Measurements from ENCODE around the gene FSHR. TPM values are rescaled to one million over a fixed set of nuclear protein-coding genes. Genes with fewer than 3 reads are reported as not detected.

The FSHR gene
- total and polyA plus RNA-seq, 8 donors, result not detected

DNA sequence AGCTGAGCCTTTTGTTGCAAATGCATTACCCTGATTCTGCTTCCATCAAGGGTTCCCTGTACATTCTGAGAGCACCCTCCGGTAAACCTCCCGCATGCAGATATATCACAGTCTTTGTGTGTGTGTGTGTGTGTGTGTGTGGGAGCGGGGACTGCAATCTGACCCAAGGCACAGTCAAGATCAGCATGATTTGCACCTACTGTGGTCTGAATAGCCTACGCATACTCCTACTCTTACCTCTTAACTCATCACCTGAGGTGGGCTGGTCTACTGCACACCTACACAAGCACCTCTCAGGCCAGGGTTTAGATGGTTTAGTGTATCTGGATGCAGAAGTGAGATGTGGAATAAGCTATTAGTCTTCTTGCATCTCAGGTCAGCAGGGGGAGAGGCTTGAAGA lies 174.6 kb downstream of the FSHR start:
- 86 to 90% methylated on average over 4 of the region's 4 CpGs for WGBS, 2 donors
- Histone ChIP-seq H3K27ac (no peak overlapping the region), H3K4me1 (no peaks in the 10 kb centered on the region), H3K4me3 (no peak overlapping the region), H3K27me3 (no peaks in the 10 kb centered on the region), H3K36me3 (no peaks in the 10 kb centered on the region), H3K9me3 (no peaks in the 10 kb centered on the region)
- intact Hi-C loops (cut with DNase I), result no loop called here
- ATAC-seq (no peak), DNase-seq (no peak), FAIRE-seq (no peak)
- TF ChIP-seq, protein P1, sequence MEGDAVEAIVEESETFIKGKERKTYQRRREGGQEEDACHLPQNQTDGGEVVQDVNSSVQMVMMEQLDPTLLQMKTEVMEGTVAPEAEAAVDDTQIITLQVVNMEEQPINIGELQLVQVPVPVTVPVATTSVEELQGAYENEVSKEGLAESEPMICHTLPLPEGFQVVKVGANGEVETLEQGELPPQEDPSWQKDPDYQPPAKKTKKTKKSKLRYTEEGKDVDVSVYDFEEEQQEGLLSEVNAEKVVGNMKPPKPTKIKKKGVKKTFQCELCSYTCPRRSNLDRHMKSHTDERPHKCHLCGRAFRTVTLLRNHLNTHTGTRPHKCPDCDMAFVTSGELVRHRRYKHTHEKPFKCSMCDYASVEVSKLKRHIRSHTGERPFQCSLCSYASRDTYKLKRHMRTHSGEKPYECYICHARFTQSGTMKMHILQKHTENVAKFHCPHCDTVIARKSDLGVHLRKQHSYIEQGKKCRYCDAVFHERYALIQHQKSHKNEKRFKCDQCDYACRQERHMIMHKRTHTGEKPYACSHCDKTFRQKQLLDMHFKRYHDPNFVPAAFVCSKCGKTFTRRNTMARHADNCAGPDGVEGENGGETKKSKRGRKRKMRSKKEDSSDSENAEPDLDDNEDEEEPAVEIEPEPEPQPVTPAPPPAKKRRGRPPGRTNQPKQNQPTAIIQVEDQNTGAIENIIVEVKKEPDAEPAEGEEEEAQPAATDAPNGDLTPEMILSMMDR (IDR thresholded peaks at IDR 0.05), result no peak

DNA sequence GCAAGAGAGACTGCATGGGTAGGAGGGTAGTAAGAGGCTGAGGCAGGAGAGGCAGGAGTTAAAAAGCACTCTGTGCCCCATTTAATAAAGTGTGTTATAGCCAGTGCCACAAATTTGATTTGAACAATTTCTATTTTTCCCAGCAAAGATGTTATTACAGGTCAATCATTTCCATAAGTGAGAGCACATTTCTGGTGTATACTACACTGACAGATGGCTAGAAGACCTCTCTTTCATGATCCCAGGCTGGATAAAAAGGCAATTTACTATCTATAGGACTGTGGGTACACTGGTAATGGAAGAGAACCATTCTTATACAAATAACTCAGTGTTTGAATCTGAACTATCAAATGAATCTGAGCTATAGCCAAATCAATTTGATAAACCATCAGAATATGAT lies 176.2 kb downstream of the FSHR start:
- H3K36me3 ChIP-seq, result no peaks in the 10 kb centered on the region
- intact Hi-C loops (cut with DNase I), result no loop called here
- DNase-seq, result no peak
- TF ChIP-seq, protein P1 (IDR thresholded peaks at IDR 0.05), result no peak
- ATAC-seq, result no peak
- H3K27me3 ChIP-seq, result no peaks in the 10 kb centered on the region
- H3K9me3 ChIP-seq, result no peaks in the 10 kb centered on the region
- FAIRE-seq, result no peak
- H3K27ac ChIP-seq, result no peak overlapping the region
- H3K4me1 ChIP-seq, result no peaks in the 10 kb centered on the region
- H3K4me3 ChIP-seq, result no peak overlapping the region

DNA sequence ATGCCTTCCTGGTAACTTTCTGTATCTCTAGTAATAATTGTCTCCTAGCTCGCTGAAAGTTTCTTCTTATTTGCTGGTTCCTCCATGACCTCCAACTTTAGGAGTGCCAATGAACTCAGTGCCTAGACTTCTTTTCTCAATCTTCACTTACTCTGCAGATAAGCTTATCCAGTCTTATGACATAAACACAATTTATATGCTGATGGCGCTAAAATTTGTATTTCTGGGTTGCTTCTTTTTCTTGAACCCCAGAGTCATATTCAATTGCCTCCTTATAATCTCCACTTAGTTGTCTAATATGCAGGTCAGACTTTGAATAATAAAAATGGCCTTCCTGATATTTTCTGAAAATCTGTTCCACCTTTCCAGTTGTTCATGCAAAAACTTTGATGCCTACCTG lies 182.5 kb downstream of the FSHR start:
- intact Hi-C loops (cut with DNase I), result no loop called here
- WGBS, 2 donors, result 78 to 83% methylated on average over 2 of the region's 2 CpGs
- Histone ChIP-seq H3K4me3 (no peak overlapping the region), H3K27ac (no peak overlapping the region), H3K4me1 (no peaks in the 10 kb centered on the region), H3K9me3 (no peaks in the 10 kb centered on the region), H3K27me3 (no peaks in the 10 kb centered on the region), H3K36me3 (no peaks in the 10 kb centered on the region)
- TF ChIP-seq, protein P1 (IDR thresholded peaks at IDR 0.05), result no peak
- DNase-seq, result no peak
- ATAC-seq, result no peak
- FAIRE-seq, result no peak

DNA sequence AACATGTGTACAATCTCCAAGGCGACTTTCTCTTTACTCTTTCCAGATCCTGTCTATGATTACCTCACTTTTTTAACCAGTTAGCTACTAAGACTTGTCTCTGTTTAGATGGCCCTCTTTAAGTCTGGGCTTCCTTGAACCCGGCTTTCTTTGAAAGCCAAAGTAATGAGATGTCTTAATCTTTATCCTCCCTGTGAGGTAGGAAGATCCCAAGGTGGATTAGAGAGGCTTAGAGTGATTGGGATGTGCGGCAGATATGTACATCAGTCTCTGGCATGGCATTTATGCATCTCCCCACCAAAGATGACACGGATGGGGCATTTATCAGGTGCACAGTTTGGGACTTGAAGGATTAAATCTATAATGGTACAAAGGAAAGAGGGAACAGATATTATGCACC lies 186.3 kb downstream of the FSHR start:
- DNase-seq, result no peak
- Histone ChIP-seq H3K4me3 (no peak overlapping the region), H3K4me1 (no peaks in the 10 kb centered on the region), H3K36me3 (no peaks in the 10 kb centered on the region), H3K27ac (no peak overlapping the region), H3K27me3 (no peaks in the 10 kb centered on the region), H3K9me3 (no peaks in the 10 kb centered on the region)
- ATAC-seq, result no peak
- TF ChIP-seq, protein P1 (IDR thresholded peaks at IDR 0.05), result no peak
- no peak for FAIRE-seq
- intact Hi-C loops (cut with DNase I), result no loop called here
- 53 to 63% methylated on average over 4 of the region's 4 CpGs for WGBS, 2 donors

DNA sequence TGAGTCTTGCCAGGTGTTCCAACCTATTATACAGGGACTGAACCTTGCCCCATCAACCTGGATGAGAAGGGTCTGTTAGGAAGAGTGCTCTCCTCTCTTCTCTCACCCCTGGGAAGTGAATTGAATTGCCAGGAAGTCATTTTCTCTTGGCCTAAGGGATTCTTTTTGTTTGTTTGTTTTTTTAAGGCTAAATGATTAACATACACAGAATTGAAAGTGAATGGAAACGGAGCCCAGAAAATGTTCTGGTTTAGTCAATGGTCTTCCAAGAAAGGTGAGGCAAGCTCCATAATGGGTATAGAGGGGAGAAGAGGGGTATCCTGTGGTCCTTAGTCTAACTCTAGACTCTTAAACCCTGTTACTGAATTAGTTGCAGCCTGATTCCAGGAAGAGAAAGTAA lies 189.1 kb downstream of the FSHR start:
- no peaks in the 10 kb centered on the region for H3K27me3 ChIP-seq
- intact Hi-C loops (cut with DNase I), result no loop called here
- no peak overlapping the region for H3K4me3 ChIP-seq
- no peaks in the 10 kb centered on the region for H3K36me3 ChIP-seq
- H3K4me1 ChIP-seq, result no peaks in the 10 kb centered on the region
- ATAC-seq, result no peak
- WGBS, 2 donors, result 34 to 35% methylated on average over 1 of the region's 1 CpG
- TF ChIP-seq, protein P1 (IDR thresholded peaks at IDR 0.05), result no peak
- H3K27ac ChIP-seq, result no peak overlapping the region
- H3K9me3 ChIP-seq, result no peaks in the 10 kb centered on the region
- FAIRE-seq, result no peak
- DNase-seq, result no peak

All from pancreas (tissue), 10 donors.